HG03442 (cell line): ENCODE data around the gene TBC1D1.

Experiments
- ATAC-seq: cut with Tn5 transposase; IDR thresholded peaks from one replicate; pipeline ENCODE4 v1.9.1; 2021; ENCODE audit warnings: mild to moderate bottlenecking, moderate library complexity; ENCODE audit not compliant: unreplicated experiment

The TBC1D1 gene

DNA sequence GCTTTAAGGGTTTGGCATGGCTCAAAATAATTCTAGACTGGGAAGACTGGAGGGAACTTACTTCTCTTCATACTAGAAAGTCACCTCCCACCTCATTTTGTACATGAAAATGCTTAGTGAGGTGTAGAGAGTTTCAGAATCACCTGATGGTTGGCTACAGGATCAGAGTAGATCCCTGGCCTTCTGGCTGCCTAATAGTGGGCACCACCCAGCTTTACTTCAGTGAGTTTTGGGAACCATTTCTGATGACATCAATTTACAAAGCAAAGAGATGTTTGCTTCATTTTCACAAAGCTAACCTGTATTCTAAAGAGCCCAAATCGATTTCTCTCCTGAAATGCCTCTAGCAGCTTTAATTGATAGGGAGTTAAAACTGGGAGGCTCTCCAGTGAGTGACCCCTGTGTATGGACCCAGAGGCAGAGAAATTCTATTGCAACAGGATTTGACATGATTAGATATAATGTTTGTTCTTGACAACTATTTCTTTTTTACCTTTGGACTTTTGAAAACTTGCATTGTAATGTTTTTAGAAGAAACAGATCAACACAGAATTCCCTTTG lies 249.8 kb downstream of the TBC1D1 start:
- ATAC-seq, result no peak

DNA sequence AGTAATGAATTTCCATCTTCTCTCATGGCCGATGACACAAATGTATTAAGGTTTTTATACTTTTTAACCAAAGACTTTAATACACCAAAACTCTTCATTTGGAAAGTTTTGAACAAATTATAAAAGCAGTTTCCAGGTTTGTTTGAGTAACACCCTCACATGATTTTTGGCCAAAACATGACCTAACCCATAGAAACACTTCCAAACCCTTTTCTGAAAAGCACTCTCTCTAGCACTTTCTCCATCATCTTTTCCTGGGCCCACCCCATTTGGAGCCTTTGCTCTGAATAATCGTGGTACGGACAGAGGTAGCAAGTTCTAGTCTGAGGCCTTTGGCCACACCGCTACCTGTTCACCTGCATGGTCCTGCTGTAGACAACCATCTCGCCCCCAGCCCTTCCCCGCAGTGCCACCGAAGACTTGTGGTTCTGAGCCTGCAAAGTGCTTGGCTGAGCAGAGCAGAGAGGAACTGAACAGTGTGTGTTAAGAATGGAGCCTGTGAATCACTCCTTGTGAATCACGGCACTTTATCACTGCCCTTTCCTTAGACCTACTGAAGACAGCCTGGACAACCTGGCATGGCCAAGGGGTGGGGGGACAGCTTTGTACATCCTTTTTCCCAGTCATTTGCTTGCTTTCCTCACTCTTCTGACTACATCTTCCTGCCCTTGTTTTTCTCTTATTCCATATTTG lies 251.1 kb downstream of the TBC1D1 start:
- ATAC-seq, result no peak

DNA sequence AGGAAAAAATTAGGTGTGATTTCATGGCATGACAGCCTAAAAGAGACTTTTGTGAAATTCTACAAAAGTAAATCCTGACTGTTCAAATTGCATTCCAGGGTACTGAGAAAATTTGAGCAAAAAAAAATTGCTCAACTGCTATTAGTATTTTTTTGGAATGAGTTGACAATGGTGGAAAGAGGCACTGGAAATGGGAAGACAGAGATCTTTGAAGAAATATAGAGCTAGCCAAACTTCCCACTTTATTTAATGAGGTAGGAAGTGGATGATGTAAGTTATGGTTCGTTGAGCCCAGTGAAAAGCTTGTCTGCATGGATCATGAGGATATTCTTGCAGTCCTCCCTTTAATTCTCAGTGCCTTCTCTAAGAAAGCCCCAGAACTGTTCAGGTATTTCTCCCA lies 253.1 kb downstream of the TBC1D1 start:
- ATAC-seq, result no peak

DNA sequence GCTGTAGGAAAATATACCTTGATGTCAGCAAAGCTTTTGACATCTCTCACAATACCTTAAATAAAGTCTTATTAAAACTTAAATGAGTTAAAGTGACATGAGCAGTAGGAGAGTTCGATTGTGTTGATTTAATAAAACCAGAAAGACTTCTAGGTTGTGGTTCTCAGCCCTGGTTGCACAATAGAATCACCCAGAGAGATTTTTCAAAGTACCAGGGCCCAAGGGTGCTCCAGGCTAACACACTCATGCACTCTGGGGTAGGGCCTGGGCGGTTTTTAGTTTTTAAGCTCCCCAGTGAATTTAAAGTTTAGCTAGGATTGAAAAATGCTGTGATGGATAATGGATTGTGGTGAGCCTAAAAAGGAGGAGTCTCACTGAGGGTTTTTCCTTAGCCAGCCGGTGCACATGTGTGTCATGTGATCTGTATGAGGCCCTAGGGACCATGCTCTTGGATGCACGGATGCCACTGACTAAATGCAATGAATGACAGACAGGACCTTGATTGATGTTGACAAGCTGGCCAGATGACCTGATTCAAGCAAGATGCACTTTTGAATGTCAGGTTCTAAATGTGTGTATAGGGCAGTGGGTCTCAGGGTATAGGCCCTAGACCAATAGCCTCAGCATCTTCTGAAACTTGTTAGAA lies 254.3 kb downstream of the TBC1D1 start:
- no peak for ATAC-seq

DNA sequence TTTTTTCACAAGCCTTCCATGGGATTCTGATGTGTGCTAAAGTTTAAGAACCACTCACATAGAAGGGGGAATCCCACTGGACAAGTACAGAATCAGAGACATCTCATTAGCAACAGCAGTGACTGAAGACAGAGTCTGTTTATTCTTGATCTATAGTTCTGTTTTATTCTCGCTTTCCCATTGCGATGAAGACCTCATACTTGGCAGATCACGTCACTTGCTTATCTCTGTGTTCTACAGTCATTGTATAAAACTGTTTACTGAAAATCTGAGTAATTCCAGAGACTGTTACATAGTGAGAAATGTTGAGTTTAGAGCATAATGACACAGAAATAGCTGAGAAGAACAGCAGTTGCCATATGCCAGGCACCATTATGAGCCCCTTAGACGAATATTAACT lies 254.9 kb downstream of the TBC1D1 start:
- ATAC-seq, result no peak

DNA sequence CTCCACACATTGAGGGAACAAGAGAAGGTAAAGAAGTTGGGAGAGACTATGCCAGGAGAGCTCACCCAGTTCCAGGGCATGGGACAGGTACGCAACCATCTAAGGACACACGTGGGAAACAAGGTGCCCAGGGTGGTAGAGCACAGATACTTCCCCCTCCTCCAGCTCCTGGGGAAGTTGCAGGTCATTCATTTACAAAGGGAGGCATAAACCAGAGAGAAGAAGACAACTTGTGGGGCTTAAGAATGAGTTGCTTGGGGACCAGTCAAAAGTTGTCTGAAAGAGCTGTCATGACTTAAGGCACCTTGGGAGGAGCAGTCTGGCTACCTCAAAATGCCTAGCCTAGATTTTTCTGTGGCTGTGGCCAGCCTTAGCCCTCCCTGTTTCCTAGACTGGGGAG lies 255.5 kb downstream of the TBC1D1 start:
- no peak for ATAC-seq

DNA sequence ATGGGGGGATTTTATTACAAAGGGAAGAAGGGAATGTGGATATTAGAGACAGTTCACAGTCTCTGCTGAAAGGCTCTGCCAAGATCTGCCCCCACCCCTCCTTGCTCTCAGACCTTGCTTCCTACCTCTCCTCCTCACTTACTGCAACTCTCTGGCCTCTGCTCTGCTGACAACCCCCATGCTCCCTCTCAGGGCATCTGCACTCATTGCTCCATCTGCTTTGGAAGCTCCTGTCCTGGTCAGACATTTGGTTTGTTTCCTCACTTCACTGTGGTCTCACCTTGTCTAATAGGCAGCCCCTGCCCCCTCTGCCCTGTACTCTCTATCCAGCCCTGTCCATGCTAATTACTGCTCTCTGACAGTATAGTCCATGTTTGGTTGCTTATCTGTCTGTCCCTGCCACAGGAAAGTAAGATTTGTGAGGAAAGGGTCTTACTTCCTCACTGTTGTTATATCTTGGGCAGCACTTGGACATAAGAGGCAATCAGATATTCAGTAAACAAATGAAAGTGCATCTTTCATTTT lies 258.6 kb downstream of the TBC1D1 start:
- ATAC-seq, result no peak

DNA sequence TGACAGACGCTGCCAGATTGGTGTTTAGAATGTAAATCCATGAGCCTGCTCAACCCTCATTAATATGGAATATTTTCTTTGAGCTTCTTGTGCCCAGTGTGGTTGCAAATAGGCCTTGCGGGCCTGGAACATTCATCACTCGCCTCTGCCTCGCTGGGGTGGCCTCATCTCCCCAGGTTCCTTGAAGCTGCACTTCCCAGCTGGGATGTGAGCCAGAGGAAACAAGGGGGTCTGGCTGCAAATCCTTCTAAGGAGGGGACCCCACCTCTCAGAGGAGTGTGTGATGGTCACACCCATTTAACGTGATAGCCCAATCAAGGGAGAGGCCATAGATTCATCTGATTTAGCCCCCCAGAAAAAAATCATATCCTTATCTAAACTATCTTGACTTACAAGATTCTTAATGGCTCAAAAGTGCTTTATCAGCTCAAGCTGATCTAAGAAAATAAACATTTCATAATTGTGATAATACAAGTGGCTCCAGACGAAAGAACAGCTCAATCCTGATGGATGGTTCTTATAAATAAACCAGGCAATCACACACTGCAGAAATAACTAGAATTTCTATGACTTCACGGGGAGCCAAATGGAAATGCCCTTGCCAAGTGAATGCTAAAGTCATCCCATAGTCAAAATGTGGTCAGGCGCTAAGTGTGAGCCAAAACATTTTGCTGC lies 259.2 kb downstream of the TBC1D1 start:
- no peak for ATAC-seq

DNA sequence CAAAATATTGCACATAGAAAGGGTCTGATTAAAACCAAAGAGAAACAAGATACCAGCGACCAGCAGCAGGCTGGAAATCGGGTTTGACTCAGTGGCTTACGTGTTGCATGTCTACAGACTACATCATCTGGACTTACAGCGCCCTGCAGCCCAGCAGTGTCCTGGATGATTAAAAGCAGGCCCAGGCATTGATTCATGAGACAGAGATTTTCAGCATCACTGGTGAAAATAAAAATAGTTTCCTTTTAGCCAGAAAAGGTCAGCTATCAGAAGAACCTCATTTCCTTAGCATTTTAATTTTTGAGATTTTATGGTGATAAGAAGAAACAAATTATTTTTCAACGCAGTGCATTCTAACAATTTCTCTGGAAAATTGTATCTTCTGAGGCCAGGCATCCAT lies 259.9 kb downstream of the TBC1D1 start:
- no peak for ATAC-seq

DNA sequence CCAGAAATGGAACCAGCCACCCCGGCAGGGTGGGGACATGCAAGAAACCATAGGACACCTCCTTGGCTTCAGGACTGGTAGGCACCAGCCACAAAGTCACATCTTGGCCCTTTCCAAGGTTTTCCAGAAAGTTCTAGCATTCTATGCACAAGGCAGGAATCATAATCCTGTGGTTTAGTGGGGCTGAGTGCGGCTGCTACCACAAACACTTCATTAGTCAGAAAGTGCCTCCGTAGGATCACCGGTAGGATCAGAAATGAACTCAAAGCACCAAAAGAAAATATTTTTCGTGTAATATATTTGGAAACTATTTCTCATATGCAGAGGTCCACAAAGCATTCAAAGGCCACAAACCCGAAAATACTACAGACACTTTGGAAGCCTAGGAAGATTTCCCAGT lies 261.0 kb downstream of the TBC1D1 start:
- no peak for ATAC-seq

DNA sequence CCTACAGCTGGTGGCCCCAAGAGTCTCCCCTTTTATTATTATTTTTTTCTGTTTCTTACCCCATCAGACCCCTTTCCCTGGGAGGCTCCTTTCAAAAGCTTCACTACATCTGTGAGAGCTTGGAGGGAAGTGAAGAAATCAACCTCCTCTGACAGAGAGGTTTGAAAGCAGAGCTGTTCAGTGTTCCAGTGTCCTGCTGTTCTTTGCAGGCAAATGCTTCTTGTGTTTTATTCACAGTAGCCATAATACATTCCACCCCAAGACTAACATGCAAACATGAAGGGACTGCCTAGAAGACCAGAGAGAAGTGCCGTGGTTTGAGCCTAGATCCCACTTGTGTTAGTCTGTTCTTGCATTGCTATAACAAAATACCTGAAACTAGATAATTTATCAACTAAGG lies 261.4 kb downstream of the TBC1D1 start:
- no peak for ATAC-seq

DNA sequence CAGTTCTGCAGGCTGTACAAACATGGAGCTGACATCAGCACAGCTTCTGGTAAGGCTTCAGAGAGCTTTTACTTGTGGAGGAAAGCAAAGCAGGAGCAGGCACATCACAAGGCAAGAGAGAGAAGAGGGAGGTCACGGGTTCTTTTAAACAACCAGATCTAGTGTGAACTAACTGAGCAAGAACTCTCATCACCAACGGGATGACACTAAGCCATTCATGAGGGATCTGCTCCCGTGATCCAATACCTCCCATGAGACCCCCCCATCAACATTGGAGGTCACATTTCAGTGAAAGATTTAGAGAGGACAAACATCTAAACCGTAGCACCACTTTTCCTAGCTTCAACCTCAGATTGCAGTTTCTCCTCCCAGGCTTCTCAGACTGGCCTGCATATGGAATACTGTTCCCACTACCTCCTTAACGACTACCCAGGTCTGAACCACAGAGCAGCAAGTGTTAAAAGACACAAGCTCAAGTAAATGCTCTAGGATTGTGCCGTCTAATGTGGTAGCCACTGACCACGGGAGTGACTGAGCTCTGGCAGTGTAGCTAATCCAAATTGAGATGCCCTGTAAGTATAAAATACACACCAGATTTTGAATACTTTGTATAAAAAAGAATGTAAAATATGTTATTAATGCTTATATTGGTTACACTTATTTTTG lies 262.0 kb downstream of the TBC1D1 start:
- ATAC-seq, result no peak

DNA sequence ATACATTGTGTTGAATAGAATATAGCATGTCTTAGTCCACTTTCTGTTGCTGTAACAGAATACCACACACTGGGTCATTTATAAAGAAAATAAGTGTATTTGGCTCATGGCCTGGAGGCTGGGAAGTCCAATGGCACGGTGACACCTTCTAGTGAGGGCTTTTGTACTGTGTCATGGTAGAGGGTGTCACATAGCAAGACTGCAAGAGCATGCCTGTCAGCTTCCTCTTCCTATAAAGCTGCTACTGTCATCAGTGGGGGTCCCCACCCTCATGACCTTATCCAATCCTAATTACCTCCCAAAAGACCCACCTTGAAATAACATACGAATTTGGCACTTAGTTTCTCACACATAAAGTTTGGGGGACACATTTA lies 262.5 kb downstream of the TBC1D1 start:
- no peak for ATAC-seq

DNA sequence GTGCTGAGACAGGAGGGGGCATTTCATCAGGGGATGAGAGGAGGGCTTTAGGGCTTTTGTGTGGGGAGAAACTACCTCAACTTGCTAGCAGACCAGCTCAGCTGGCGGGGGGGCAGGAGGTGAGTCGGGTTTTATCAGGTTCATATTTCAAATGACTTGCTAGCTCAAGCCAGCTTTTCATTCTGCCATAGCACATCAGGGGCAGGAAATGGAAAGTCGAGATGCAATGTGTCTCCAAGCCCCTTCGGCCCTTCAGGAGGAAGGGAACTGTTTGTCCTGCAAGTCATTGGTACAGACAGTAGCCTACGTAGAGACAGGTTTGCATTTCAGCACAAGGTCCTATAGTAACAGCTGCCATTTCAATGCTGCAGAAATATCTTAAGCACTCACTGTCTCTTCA lies 263.4 kb downstream of the TBC1D1 start:
- ATAC-seq, result no peak

DNA sequence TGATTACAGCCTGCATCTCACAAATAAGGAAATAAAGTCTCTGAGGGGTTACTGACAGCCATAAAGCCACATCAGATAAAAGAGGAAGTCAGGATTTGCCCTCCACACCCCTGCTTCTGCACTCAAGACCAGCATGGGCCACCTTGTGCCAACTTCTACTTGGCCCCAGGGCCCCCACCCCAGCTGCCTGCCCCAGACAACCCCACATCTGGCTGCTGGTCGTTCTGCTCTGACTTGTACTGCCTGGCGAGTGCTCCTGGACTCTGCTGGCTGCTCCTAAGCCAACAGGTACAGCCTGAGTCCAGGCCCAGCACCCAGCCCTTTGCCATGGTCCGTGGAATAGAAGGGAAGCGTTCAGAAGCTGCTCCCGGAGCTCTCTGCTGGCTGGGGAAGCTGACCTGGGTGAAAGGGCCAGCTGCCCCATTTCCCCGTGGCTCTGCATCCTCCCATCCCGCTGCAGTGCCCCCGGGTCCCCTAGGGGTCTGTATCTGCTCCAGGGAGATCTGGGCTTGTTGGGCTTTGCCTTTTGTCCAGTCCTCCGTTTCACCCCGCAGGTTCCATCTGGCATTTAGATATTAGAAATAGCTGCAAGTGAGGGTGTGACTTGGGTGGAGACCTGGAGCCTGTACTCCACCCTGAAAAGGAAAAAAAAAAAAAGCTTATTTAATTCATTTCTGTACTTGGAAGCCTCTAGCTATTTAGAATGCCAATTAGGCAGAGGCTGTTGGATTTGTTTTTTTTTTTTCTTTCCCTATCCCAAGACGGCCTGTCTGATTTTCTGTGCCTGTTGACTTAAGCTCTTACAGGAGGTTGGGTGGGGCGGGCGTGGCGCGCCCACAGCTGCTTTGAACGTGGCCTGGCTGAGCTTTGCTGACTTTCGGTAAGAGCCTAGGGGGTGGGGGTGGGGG lies 264.1 kb downstream of the TBC1D1 start:
- no peak for ATAC-seq

DNA sequence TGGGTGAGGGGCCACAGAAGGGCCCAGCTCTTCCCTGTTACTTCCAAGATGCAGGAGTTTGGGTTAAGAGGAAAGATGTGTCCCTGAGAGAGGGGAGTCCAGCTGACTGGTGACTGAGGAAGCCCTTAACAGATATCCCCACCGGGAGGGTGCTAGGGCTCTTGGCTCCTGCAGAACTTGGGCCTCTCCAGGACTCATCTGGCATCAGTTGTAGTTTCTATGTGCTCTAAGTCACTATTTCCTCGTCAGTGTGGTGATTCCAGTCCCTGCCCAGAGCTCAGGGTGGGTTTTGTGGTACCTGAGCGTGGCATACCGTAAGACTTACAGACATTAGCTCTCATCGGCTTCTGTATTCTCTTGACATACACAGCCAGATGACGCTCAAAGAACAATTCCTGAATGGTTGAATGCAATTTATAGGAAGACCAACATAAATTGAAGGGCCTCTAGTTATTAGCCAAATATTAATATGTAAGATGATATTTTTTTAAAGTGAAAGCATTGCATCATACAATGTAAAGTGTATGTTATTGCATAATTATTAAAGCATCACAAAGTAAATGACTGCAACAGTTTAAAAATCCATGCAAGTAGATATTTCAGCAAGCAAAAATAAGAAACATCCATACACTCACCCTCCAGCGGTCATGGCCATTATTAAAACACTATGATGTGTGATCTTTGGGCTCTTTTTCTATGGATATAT lies 264.9 kb downstream of the TBC1D1 start:
- ATAC-seq, result no peak

DNA sequence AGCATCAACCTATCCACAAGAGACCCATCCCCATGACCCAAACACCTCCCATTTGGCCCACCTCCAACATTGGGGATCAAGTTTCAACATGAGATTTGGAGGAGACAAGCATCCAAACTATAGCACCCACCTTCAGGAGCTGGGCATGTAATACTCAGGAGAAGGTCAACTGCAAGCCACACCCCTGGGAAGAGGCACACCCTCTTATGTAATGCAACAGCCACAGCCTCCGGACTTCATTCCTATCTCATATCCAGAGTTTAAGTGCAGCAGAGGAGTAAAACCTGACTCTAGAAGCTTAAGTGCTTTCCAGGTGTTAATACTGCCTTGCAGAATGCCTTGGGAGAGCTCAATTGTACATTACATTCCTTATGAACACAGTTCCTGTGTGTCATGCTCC lies 266.7 kb downstream of the TBC1D1 start:
- ATAC-seq, result no peak

DNA sequence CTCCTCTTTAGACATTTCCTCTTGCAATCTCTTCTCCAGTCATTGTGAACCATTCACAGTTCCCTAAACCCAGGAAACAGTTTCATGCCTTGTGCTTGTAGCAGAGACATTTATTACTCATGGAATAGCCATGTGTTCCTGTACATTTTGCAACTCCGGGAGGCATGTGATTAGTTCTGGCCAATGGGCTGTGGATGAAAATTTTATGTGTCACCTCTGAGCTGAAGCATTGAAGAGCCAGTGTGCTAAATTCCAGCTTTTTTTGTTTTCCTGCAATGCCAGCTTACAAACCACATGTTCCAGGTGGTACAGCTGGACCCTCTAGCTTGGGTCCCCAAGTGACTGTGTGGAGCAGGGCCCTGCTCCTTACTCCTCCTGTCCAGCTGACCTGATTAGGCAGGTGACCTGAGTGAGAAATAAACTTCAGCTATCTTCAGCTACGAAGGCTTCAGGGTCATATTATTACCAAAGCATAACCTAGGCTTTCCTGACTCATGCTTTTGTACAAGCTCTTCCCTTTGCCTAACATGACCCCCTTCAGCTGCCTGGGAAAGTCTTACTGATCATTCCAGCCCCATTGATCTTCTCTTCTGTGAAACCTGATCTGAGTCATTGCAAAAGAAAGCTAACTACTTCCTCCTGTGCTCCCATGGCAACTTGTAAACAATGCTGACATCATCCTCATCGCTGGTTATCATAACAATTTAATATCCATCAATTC lies 269.8 kb downstream of the TBC1D1 start:
- peak; percentile 97 for ATAC-seq
